ENCODE data around the gene OR6C6.

Gene OR6C6

GRCh38 chr12:55253281-55253680 is 43.1 kb downstream of the OR6C6 start:
- Histone ChIP-seq H3K4me3 (ENCODE audit: low read depth, low read length) (no peak overlapping the region), H3K4me1 (ENCODE audit: control insufficient read depth, insufficient read depth, low read length) (no peaks in the 10 kb centered on the region), H3K36me3 (ENCODE audit: control insufficient read depth in 2 of 2, insufficient read depth in 1 of 2, low read length in 2 of 2) (no peaks in the 10 kb centered on the region), H3K27ac (ENCODE audit: extremely low read depth, low read depth, low read length) (no peak overlapping the region), H3K9me3 (ENCODE audit: control insufficient read depth, insufficient read depth, low read depth, low read length) (no peaks in the 10 kb centered on the region)
- TF ChIP-seq ZNF704 (tag by site-specific recombination; IDR thresholded peaks at IDR 0.05) (no peak), TRIM28 (IDR thresholded peaks at IDR 0.05; ENCODE audit: borderline replicate concordance, low read length) (no peak), SP2 (tag by site-specific recombination; IDR thresholded peaks at IDR 0.05) (no peak), ZNF148 (tag by site-specific recombination; IDR thresholded peaks at IDR 0.05; ENCODE audit: borderline replicate concordance) (no peak), ZNF513 (tag by site-specific recombination; IDR thresholded peaks at IDR 0.05) (no peak), KLF1 (tag by site-specific recombination; IDR thresholded peaks at IDR 0.05) (no peak), ZNF362 (tag by site-specific recombination; IDR thresholded peaks at IDR 0.05) (no peak), MZF1 (tag by site-specific recombination; IDR thresholded peaks at IDR 0.05; ENCODE audit: borderline replicate concordance) (no peak), YY2 (tag by site-specific recombination; IDR thresholded peaks at IDR 0.05) (no peak), ZNF280C (tag by site-specific recombination; IDR thresholded peaks at IDR 0.05) (no peak), HOXC10 (CRISPR knock-in tag; IDR thresholded peaks at IDR 0.05) (no peak)
- POLR2A ChIA-PET: no interaction called here
- CTCF ChIA-PET: no interaction called here

- POLR2A ChIA-PET: no interaction called here
- no peaks in the 10 kb centered on the region for H3K4me1 ChIP-seq (ENCODE audit: control insufficient read depth, insufficient read depth, low read length)
- no peak overlapping the region for H3K4me3 ChIP-seq (ENCODE audit: low read depth, low read length)
- H3K27ac ChIP-seq (ENCODE audit: extremely low read depth, low read depth, low read length): no peak overlapping the region
- H3K9me3 ChIP-seq (ENCODE audit: control insufficient read depth, insufficient read depth, low read depth, low read length): no peaks in the 10 kb centered on the region
- H3K36me3 ChIP-seq (ENCODE audit: control insufficient read depth in 2 of 2, insufficient read depth in 1 of 2, low read length in 2 of 2): no peaks in the 10 kb centered on the region
- CTCF ChIA-PET: no interaction called here
- TF ChIP-seq SALL2 (tag by site-specific recombination; IDR thresholded peaks at IDR 0.05; ENCODE audit: borderline replicate concordance) (no peak), BCL11A (tag by site-specific recombination; IDR thresholded peaks at IDR 0.05; ENCODE audit: low read depth) (no peak), ELK4 (IDR thresholded peaks at IDR 0.05; ENCODE audit: borderline replicate concordance, low read depth, low read length) (no peak), ZFP3 (tag by site-specific recombination; IDR thresholded peaks at IDR 0.05; ENCODE audit: low read depth) (no peak), ZNF585B (tag by site-specific recombination; IDR thresholded peaks at IDR 0.05) (no peak), ZNF670 (tag by site-specific recombination; IDR thresholded peaks at IDR 0.05; ENCODE audit: low read depth) (no peak), ZNF600 (tag by site-specific recombination; IDR thresholded peaks at IDR 0.05) (no peak), ZNF18 (tag by site-specific recombination; IDR thresholded peaks at IDR 0.05) (no peak), ZBTB6 (tag by site-specific recombination; IDR thresholded peaks at IDR 0.05) (no peak), ZEB2 (tag by site-specific recombination; IDR thresholded peaks at IDR 0.05) (no peak), ZNF624 (tag by site-specific recombination; IDR thresholded peaks at IDR 0.05) (no peak)
Observed at GRCh38 chr12:55250944-55251343, 45.4 kb downstream of the OR6C6 start.

All from HEK293 (cell line).